Hair follicle dermal papilla cell (primary cell): Measurements from ENCODE around the gene PERP. TPM values are rescaled to one million over a fixed set of nuclear protein-coding genes. Genes with fewer than 3 reads are reported as not detected.

ENCODE experiments used
- total RNA-seq: library from RNA; depleted of rRNA; stranded (reverse); fragments of >200 nt; gene quantifications from 2 replicates; pipeline ENCODE4 v1.2.3, GENCODE V29; 2012

The PERP gene
- total RNA-seq: 18.0 and 29.8 TPM in 2 replicates

GRCh38 chr6:138107078-138107751, at the start of gene PERP:
PERP (minus strand) TSS chr6:138107419; CDS start chr6:138107340, 79 bp downstream.

Other genes starting within 250 kb of the PERP start
- 3.0 and 7.6 TPM in 2 replicates for gene TNFAIP3, start 240.2 kb downstream of the PERP start, total RNA-seq
- gene ARFGEF3, start 54.5 kb upstream of the PERP start, total RNA-seq: 1.5 and 1.7 TPM in 2 replicates
- gene PBOV1, start 111.1 kb upstream of the PERP start, total RNA-seq: not detected in 2 replicates